Frontal cortex (tissue), 4 donors: ENCODE measurements around the gene LGR4. TPM values are rescaled to one million over a fixed set of nuclear protein-coding genes. Genes with fewer than 3 reads are reported as not detected.
"Not testable (repeated sequence)": the region's sequence is repeated elsewhere in the genome, so short reads cannot be mapped to it uniquely, and the experiment has no call there.

Source experiments
- DNase-seq, 2 donors: peaks; one replicate each; pipeline ENCODE4 v3.0.0; 2012; ENCODE audit warnings: low spot score in 2 of 2
- FAIRE-seq: peaks from 2 replicates; lab custom pipeline; 2012; peaks lifted over from hg19 to GRCh38; lab: Jason Lieb, UNC
- small RNA-seq: library from RNA; depleted of rRNA; stranded (forward); fragments of <200 nt; gene quantifications from one replicate; pipeline ENCODE3, GENCODE V24; 2014
- total RNA-seq: library from RNA; depleted of rRNA; stranded (reverse); fragments of >200 nt; gene quantifications from one replicate; pipeline ENCODE4 v1.2.3, GENCODE V29; 2014
- donor health status: control.
- donor health status: control.
- donor health status: control.

The LGR4 gene
- total RNA-seq, 1 donor from 2014 or later, result 17.1 TPM

DNA sequence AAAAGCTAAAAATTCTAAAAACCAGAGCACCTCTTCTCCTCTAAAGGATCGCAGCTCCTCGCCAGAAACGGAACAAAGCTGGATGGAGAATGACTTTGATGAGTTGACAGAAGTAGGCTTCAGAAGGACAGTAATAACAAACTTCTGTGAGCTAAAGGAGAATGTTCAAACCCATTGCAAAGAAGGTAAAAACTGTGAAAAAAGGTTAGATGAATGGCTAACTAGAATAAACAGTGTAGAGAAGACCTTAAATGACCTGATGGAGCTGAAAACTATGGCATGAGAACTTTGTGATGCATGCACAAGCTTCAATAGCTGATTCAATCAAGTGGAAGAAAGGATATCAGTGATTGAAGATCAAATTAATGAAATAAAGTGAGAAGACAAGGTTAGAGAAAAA is 150.4 kb downstream of the LGR4 start:
- not testable (repeated sequence) for FAIRE-seq, DNase-seq

DNA sequence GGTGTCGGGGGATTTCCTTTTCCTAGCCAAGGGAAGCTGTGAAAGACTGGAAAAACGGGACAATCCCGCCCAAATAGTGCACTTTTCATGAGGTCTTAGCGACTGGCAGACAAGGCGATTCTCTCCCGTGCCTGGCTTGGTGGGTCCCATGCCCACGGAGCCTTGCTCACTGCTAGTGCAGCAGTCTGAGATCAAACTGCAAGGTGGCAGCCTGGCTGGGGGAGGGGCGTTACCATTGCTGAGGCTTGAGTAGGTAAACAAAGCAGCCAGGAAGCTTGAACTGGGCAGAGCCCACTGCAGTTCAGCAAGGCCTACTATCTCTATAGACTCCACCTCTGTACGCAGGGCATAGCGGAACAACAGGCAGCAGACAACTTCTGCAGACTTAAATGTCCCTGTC is 151.2 kb downstream of the LGR4 start:
- DNase-seq, FAIRE-seq: not testable (repeated sequence)

- no peak for DNase-seq
- no peak for FAIRE-seq
Observed at GRCh38 chr11:27319072-27319471, 153.5 kb downstream of the LGR4 start.

DNA sequence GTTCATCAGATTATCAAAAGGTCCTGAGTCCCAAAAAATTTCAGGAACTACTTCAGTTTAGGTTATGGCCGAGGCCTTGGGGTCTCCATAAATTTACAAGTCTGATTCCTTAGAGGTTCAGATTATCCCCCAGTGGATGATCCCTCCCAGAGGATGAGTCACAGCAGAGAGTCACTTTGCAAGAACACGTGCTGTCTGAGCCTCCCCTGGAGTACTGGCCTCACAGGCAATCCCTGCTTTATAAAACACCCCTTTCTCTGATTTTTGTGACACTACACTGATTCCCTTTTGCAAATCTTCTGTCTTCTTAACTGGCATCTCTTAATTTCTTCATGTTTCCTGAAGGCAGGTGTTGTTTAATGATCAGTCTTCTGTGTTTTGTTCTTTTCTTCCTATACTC is 154.8 kb downstream of the LGR4 start:
- no peak for FAIRE-seq
- no peak for DNase-seq

Small RNAs within 50 kb of the gene (small RNA-seq; reads per million reads assigned to genes)
- gene AC100771.1, result not detected
- gene MIR8087, result not detected
- gene RNA5SP339, result not detected

Other genes with a start within 250 kb of the LGR4 start
- 13.0 TPM for gene CCDC34, start 109.6 kb downstream of the LGR4 start, total RNA-seq
- gene LIN7C, start 34.0 kb upstream of the LGR4 start, total RNA-seq, result 342 TPM
- 12.6 TPM for gene BDNF, start 227.7 kb upstream of the LGR4 start, total RNA-seq